ENCODE results near the gene ETS2. TPM values are rescaled to one million over a fixed set of nuclear protein-coding genes. Genes with fewer than 3 reads are reported as not detected.

The ETS2 gene
- total and polyA plus RNA-seq, 2 experiments from 2014 or later: 19.5 to 36.8 TPM

DNA sequence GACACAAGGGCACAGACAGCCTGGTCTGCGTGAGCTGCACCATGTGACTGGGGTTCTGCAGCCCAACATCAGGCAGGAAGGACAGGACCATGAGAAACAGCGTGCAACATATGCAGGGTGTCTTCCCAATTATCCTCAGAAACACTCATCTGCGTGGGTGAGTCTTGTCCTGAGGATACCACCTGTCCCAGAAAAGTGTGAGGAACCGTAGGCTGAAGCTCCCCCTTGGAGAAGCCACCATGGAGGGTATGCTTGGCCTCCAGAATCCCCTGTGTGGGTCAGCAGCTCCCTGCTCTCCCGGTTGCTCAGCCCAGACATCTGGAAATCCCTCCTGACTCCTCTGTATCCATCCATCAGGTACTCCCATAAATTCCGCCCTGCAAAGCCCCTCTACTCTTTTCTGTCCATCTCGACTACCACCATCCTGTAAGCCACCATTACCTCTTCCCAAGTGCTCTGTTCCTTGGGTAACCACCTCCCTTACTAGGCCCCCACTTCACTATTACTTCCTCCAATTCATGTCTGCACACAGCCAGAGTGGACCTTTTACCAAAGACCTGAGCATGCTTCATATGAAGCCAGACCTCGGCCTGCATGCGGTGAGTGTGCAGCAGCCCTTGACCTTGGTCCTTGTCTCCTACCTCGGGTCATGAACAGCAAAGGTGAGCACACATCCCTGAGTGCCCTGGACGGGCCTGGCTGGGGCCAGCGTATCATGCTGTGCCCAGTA is 33.0 kb downstream of the ETS2 start (continued):
- TF ChIP-seq ZNF114 (CRISPR knock-in tag; IDR thresholded peaks at IDR 0.05): no peak
- no peak for TF ChIP-seq ZNF331 (CRISPR knock-in tag; IDR thresholded peaks at IDR 0.05; ENCODE audit: low read depth)
- TF ChIP-seq POLR2AphosphoS5 (IDR thresholded peaks at IDR 0.05; ENCODE audit: low read depth): no peak
- no peak for TF ChIP-seq NANOG (IDR thresholded peaks at IDR 0.05; ENCODE audit: borderline replicate concordance)
- TF ChIP-seq JUNB (IDR thresholded peaks at IDR 0.05; ENCODE audit: unreplicated experiment): no peak
- TF ChIP-seq, protein P1, sequence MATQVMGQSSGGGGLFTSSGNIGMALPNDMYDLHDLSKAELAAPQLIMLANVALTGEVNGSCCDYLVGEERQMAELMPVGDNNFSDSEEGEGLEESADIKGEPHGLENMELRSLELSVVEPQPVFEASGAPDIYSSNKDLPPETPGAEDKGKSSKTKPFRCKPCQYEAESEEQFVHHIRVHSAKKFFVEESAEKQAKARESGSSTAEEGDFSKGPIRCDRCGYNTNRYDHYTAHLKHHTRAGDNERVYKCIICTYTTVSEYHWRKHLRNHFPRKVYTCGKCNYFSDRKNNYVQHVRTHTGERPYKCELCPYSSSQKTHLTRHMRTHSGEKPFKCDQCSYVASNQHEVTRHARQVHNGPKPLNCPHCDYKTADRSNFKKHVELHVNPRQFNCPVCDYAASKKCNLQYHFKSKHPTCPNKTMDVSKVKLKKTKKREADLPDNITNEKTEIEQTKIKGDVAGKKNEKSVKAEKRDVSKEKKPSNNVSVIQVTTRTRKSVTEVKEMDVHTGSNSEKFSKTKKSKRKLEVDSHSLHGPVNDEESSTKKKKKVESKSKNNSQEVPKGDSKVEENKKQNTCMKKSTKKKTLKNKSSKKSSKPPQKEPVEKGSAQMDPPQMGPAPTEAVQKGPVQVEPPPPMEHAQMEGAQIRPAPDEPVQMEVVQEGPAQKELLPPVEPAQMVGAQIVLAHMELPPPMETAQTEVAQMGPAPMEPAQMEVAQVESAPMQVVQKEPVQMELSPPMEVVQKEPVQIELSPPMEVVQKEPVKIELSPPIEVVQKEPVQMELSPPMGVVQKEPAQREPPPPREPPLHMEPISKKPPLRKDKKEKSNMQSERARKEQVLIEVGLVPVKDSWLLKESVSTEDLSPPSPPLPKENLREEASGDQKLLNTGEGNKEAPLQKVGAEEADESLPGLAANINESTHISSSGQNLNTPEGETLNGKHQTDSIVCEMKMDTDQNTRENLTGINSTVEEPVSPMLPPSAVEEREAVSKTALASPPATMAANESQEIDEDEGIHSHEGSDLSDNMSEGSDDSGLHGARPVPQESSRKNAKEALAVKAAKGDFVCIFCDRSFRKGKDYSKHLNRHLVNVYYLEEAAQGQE (IDR thresholded peaks at IDR 0.05; ENCODE audit: unreplicated experiment): no peak
- TF ChIP-seq CTCF (conservative IDR thresholded peaks at IDR 0.05; ENCODE audit: low read depth in 2 of 2): no peak
- TF ChIP-seq EZH2 (IDR thresholded peaks at IDR 0.05; ENCODE audit: low read depth, unreplicated experiment): no peak

GRCh38 chr21:38839328-38840286 is 33.9 kb downstream of the ETS2 start:
- no peak overlapping the region for H3K27ac Mint-ChIP-seq
- ATAC-seq (no peak), DNase-seq (ENCODE audit: low spot score) (no peak)
- no peak overlapping the region for H3K4me3 Mint-ChIP-seq
- H3K27me3 Mint-ChIP-seq (ENCODE audit: insufficient read depth, low read depth, poor library complexity): peaks cover 6% of the 10 kb centered on the region
- H3K4me1 Mint-ChIP-seq: no peaks in the 10 kb centered on the region; the same call in 2 of the 3 replicates
- Histone ChIP-seq H2AFZ (no peak overlapping the region), H3K79me2 (replicated peaks; ENCODE audit: insufficient read depth) (no peaks in the 10 kb centered on the region), H3F3A (replicated peaks; ENCODE audit: low read depth) (no peaks in the 10 kb centered on the region), H3K27me3 (ENCODE audit: insufficient read depth) (no peaks in the 10 kb centered on the region), H3K27ac (ENCODE audit: low read depth) (no peak overlapping the region), H3K9me2 (ENCODE audit: insufficient read depth) (no peaks in the 10 kb centered on the region), H3K4me2 (no peak overlapping the region), H4K20me1 (replicated peaks; ENCODE audit: insufficient read depth) (no peaks in the 10 kb centered on the region), H3K4me3 (no peak overlapping the region), H3K4me1 (ENCODE audit: insufficient read depth) (no peaks in the 10 kb centered on the region), H3K36me3 (ENCODE audit: insufficient read depth) (no peaks in the 10 kb centered on the region)
- H3K9me3 Mint-ChIP-seq: peaks cover 3% of the 10 kb centered on the region; the same call in 1 of the 3 replicates
- H3K36me3 Mint-ChIP-seq (ENCODE audit: low read depth): no peaks in the 10 kb centered on the region; the same call in 2 of the 3 replicates
- no peak for TF ChIP-seq NANOG (IDR thresholded peaks at IDR 0.05; ENCODE audit: borderline replicate concordance)
- TF ChIP-seq JUNB (IDR thresholded peaks at IDR 0.05; ENCODE audit: unreplicated experiment): no peak
- TF ChIP-seq POLR2AphosphoS5 (IDR thresholded peaks at IDR 0.05; ENCODE audit: low read depth): no peak
- TF ChIP-seq, protein P2, sequence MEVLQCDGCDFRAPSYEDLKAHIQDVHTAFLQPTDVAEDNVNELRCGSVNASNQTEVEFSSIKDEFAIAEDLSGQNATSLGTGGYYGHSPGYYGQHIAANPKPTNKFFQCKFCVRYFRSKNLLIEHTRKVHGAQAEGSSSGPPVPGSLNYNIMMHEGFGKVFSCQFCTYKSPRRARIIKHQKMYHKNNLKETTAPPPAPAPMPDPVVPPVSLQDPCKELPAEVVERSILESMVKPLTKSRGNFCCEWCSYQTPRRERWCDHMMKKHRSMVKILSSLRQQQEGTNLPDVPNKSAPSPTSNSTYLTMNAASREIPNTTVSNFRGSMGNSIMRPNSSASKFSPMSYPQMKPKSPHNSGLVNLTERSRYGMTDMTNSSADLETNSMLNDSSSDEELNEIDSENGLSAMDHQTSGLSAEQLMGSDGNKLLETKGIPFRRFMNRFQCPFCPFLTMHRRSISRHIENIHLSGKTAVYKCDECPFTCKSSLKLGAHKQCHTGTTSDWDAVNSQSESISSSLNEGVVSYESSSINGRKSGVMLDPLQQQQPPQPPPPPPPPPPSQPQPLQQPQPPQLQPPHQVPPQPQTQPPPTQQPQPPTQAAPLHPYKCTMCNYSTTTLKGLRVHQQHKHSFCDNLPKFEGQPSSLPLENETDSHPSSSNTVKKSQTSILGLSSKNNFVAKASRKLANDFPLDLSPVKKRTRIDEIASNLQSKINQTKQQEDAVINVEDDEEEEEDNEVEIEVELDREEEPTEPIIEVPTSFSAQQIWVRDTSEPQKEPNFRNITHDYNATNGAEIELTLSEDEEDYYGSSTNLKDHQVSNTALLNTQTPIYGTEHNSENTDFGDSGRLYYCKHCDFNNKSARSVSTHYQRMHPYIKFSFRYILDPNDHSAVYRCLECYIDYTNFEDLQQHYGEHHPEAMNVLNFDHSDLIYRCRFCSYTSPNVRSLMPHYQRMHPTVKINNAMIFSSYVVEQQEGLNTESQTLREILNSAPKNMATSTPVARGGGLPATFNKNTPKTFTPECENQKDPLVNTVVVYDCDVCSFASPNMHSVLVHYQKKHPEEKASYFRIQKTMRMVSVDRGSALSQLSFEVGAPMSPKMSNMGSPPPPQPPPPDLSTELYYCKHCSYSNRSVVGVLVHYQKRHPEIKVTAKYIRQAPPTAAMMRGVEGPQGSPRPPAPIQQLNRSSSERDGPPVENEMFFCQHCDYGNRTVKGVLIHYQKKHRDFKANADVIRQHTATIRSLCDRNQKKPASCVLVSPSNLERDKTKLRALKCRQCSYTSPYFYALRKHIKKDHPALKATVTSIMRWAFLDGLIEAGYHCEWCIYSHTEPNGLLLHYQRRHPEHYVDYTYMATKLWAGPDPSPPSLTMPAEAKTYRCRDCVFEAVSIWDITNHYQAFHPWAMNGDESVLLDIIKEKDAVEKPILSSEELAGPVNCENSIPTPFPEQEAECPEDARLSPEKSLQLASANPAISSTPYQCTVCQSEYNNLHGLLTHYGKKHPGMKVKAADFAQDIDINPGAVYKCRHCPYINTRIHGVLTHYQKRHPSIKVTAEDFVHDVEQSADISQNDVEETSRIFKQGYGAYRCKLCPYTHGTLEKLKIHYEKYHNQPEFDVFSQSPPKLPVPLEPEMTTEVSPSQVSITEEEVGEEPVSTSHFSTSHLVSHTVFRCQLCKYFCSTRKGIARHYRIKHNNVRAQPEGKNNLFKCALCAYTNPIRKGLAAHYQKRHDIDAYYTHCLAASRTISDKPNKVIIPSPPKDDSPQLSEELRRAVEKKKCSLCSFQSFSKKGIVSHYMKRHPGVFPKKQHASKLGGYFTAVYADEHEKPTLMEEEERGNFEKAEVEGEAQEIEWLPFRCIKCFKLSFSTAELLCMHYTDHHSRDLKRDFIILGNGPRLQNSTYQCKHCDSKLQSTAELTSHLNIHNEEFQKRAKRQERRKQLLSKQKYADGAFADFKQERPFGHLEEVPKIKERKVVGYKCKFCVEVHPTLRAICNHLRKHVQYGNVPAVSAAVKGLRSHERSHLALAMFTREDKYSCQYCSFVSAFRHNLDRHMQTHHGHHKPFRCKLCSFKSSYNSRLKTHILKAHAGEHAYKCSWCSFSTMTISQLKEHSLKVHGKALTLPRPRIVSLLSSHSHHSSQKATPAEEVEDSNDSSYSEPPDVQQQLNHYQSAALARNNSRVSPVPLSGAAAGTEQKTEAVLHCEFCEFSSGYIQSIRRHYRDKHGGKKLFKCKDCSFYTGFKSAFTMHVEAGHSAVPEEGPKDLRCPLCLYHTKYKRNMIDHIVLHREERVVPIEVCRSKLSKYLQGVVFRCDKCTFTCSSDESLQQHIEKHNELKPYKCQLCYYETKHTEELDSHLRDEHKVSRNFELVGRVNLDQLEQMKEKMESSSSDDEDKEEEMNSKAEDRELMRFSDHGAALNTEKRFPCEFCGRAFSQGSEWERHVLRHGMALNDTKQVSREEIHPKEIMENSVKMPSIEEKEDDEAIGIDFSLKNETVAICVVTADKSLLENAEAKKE (CRISPR knock-in tag; IDR thresholded peaks at IDR 0.05): no peak

All from GM23338 (cell line).